MM.1S (cell line): ENCODE data around the gene TWSG1.

Source experiments
- CTCF ChIP-seq: fragments of 300-600 bp; sonication (generic); IDR thresholded peaks from 2 replicates; pipeline ENCODE4 v1.5.1; 2016; ENCODE audit warnings: antibody characterized with exemption, low read length, mixed read lengths
- EZH2 ChIP-seq: fragments of 300-600 bp; sonication (generic); optimal IDR thresholded peaks from 2 replicates; pipeline ENCODE3; 2017; ENCODE audit warnings: low read depth, mild to moderate bottlenecking, antibody characterized with exemption, low read length, mixed read lengths

GRCh38 chr18:9334973-9335696 is 562 bp downstream of the TWSG1 start:
- TF ChIP-seq CTCF (no peak; the same call in 1 of the 2 replicates), EZH2 (no peak)
